Measurements from ENCODE around the gene JARID2.

DNA sequence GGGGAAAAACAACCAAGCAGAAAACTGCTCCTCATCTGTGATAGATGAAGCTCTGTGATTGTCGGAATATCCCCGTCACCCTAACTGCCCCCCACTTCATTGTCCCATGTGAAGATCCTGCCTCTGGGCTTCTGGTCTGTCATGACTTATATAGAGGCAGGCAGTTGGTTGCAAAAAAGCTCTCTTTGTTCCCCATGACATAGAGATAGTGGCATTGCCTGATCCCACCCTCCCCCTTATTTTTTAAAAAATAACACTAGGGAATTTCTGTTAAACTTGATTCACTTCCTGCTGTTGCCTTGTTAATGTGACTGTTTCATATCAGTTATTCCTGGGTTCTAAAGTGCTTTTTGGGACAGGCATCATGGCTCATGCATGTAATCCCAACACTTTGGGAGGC, 203.1 kb downstream of the JARID2 start:
- TF ChIP-seq, protein P1, sequence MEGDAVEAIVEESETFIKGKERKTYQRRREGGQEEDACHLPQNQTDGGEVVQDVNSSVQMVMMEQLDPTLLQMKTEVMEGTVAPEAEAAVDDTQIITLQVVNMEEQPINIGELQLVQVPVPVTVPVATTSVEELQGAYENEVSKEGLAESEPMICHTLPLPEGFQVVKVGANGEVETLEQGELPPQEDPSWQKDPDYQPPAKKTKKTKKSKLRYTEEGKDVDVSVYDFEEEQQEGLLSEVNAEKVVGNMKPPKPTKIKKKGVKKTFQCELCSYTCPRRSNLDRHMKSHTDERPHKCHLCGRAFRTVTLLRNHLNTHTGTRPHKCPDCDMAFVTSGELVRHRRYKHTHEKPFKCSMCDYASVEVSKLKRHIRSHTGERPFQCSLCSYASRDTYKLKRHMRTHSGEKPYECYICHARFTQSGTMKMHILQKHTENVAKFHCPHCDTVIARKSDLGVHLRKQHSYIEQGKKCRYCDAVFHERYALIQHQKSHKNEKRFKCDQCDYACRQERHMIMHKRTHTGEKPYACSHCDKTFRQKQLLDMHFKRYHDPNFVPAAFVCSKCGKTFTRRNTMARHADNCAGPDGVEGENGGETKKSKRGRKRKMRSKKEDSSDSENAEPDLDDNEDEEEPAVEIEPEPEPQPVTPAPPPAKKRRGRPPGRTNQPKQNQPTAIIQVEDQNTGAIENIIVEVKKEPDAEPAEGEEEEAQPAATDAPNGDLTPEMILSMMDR (IDR thresholded peaks at IDR 0.05; ENCODE audit: control extremely low read depth in 1 of 3, insufficient read depth in 1 of 3, low read depth in 1 of 3, low read length in 3 of 3) = no peak
- TF ChIP-seq POLR2AphosphoS5 (IDR thresholded peaks at IDR 0.05; ENCODE audit: low read depth, low read length) (no peak), CREB1 (IDR thresholded peaks at IDR 0.05) (no peak), RBBP5 (IDR thresholded peaks at IDR 0.05; ENCODE audit: borderline replicate concordance, low read depth, low read length) (no peak), SRF (IDR thresholded peaks at IDR 0.05; ENCODE audit: low read depth, low read length) (no peak), POLR2A (IDR thresholded peaks at IDR 0.05; ENCODE audit: control extremely low read depth in 1 of 2, low read depth in 2 of 2, low read length in 2 of 2) (no peak), CHD1 (IDR thresholded peaks at IDR 0.05; ENCODE audit: low read depth, low read length) (no peak), FOSL1 (IDR thresholded peaks at IDR 0.05; ENCODE audit: insufficient read depth, low read depth, low read length) (no peak), GABPA (IDR thresholded peaks at IDR 0.05; ENCODE audit: borderline replicate concordance, insufficient read depth, low read length) (no peak), EGR1 (IDR thresholded peaks at IDR 0.05; ENCODE audit: borderline replicate concordance, low read depth, low read length) (no peak)
